ENCODE results near the gene PLG.
"Not testable (repeated sequence)": the region's sequence is repeated elsewhere in the genome, so short reads cannot be mapped to it uniquely, and the experiment has no call there.

Gene PLG

GRCh38 chr6:160708993-160709392 lies 6.9 kb downstream of the PLG start:
- not testable (repeated sequence) for DNase-seq

- DNase-seq = no peak
Measured at GRCh38 chr6:160714731-160715316, 12.8 kb downstream of the PLG start.

- DNase-seq = no peak
Measured at GRCh38 chr6:160730911-160731310, 28.9 kb downstream of the PLG start.

- peak; percentile 8 to 30 for DNase-seq
Measured at GRCh38 chr6:160733050-160733646, 31.1 kb downstream of the PLG start.

GRCh38 chr6:160734627-160735026 lies 32.6 kb downstream of the PLG start:
- no peak for DNase-seq

GRCh38 chr6:160735523-160735922 lies 33.5 kb downstream of the PLG start:
- no peak for DNase-seq

- DNase-seq = no peak
Measured at GRCh38 chr6:160737934-160738333, 35.9 kb downstream of the PLG start.

GRCh38 chr6:160739955-160740354 lies 37.9 kb downstream of the PLG start:
- no peak for DNase-seq

GRCh38 chr6:160741012-160741411 lies 39.0 kb downstream of the PLG start:
- peak in 1 of 2 donors; percentile 5 for DNase-seq

GRCh38 chr6:160742090-160742489 lies 40.0 kb downstream of the PLG start:
- DNase-seq = no peak

GRCh38 chr6:160750276-160750689 lies 48.2 kb downstream of the PLG start:
- DNase-seq = no peak

GRCh38 chr6:160753211-160753610 lies 51.2 kb downstream of the PLG start:
- DNase-seq = not testable (repeated sequence)

GRCh38 chr6:160755165-160755564 lies 53.1 kb downstream of the PLG start:
- DNase-seq = no peak

- DNase-seq = no peak
Measured at GRCh38 chr6:160756021-160756420, 54.0 kb downstream of the PLG start.

- no peak for DNase-seq
Measured at GRCh38 chr6:160756871-160757270, 54.8 kb downstream of the PLG start.

- no peak for DNase-seq
Measured at GRCh38 chr6:160764847-160765246, 62.8 kb downstream of the PLG start.

GRCh38 chr6:160765412-160765811 lies 63.4 kb downstream of the PLG start:
- DNase-seq = no peak

GRCh38 chr6:160766657-160766988 lies 64.6 kb downstream of the PLG start:
- DNase-seq = no peak

- DNase-seq = peak; percentile 9 to 34
Measured at GRCh38 chr6:160766989-160767646, 65.1 kb downstream of the PLG start.

GRCh38 chr6:160767647-160768019 lies 65.6 kb downstream of the PLG start:
- no peak for DNase-seq

GRCh38 chr6:160768101-160768500 lies 66.1 kb downstream of the PLG start:
- no peak for DNase-seq

GRCh38 chr6:160774399-160774798 lies 72.4 kb downstream of the PLG start:
- no peak for DNase-seq

- no peak for DNase-seq
Measured at GRCh38 chr6:160775792-160776580, 73.9 kb downstream of the PLG start.

GRCh38 chr6:160779095-160779494 lies 77.1 kb downstream of the PLG start:
- not testable (repeated sequence) for DNase-seq

Data from CD4-positive, alpha-beta T cell treated with Interleukin-1 beta for 1 hour (primary cell).